Osteoblast (primary cell): ENCODE results near the gene CAMK2A. TPM values are rescaled to one million over a fixed set of nuclear protein-coding genes. Genes with fewer than 3 reads are reported as not detected.

Experiments
- DNase-seq: peaks from one replicate; pipeline ENCODE4 v3.0.0; 2011; ENCODE audit warnings: low spot score, mixed read lengths; ENCODE audit not compliant: insufficient read length; ENCODE audit errors: missing footprints
- H2AFZ ChIP-seq: 2 replicates; pipeline ENCODE4 v1.6.0; 2011; ENCODE audit warnings: mild to moderate bottlenecking, low read length
- H3K27ac ChIP-seq: 2 replicates; pipeline ENCODE4 v1.5.1; 2011; ENCODE audit warnings: mild to moderate bottlenecking, low read depth, low read length, moderate library complexity
- H3K27me3 ChIP-seq: 2 replicates; pipeline ENCODE4 v1.6.0; 2012; ENCODE audit warnings: mild to moderate bottlenecking, control low read depth, inconsistent platforms, low read length, moderate library complexity; ENCODE audit not compliant: insufficient read depth
- H3K36me3 ChIP-seq: 2 replicates; pipeline ENCODE4 v1.5.1; 2011; ENCODE audit warnings: mild to moderate bottlenecking, low read length, control low read depth, moderate library complexity; ENCODE audit not compliant: insufficient read depth
- H3K4me1 ChIP-seq: 2 replicates; pipeline ENCODE4 v1.5.1; 2011; ENCODE audit warnings: mild to moderate bottlenecking, low read length, control low read depth, moderate library complexity; ENCODE audit not compliant: insufficient read depth
- H3K4me2 ChIP-seq: 2 replicates; pipeline ENCODE4 v1.6.0; 2011; ENCODE audit warnings: mild to moderate bottlenecking, low read length; ENCODE audit not compliant: insufficient read depth
- H3K4me3 ChIP-seq: fragments of 200-600 bp; sonication (generic); 3 replicates; pipeline ENCODE4 v1.5.1; 2012; ENCODE audit warnings: mild to moderate bottlenecking, low read length, inconsistent platforms; ENCODE audit not compliant: insufficient read depth
- H3K79me2 ChIP-seq: 2 replicates; pipeline ENCODE4 v1.6.0; 2012; ENCODE audit warnings: mild to moderate bottlenecking, low read length, control low read depth, inconsistent platforms; ENCODE audit not compliant: insufficient read depth
- H3K9me3 ChIP-seq: 2 replicates; pipeline ENCODE4 v1.5.1; 2011; ENCODE audit warnings: low read depth, low read length, control low read depth
- H4K20me1 ChIP-seq: 2 replicates; pipeline ENCODE4 v1.6.0; 2012; ENCODE audit warnings: mild to moderate bottlenecking, low read length, control low read depth; ENCODE audit not compliant: insufficient read depth
- CTCF ChIP-seq: IDR thresholded peaks from 2 replicates; pipeline ENCODE4 v1.5.1; 2011; ENCODE audit warnings: mild to moderate bottlenecking, low read depth, low read length, moderate library complexity; ENCODE audit errors: extremely low read depth
- total RNA-seq: library from RNA; depleted of rRNA; stranded (reverse); fragments of >200 nt; gene quantifications from 2 replicates; pipeline ENCODE4 v1.2.3, GENCODE V29; 2012

The CAMK2A gene
- total RNA-seq, 1 donor = 0.36 TPM

GRCh38 chr5:150173161-150173560 is 116.4 kb downstream of the CAMK2A start:
- Histone ChIP-seq H4K20me1 (no peaks in the 10 kb centered on the region), H3K79me2 (no peaks in the 10 kb centered on the region), H3K4me1 (no peaks in the 10 kb centered on the region), H3K27me3 (no peaks in the 10 kb centered on the region), H3K36me3 (no peaks in the 10 kb centered on the region), H3K9me3 (no peaks in the 10 kb centered on the region), H2AFZ (no peak overlapping the region), H3K4me3 (no peak overlapping the region), H3K27ac (no peak overlapping the region), H3K4me2 (no peak overlapping the region)
- TF ChIP-seq CTCF = no peak
- no peak for DNase-seq

DNA sequence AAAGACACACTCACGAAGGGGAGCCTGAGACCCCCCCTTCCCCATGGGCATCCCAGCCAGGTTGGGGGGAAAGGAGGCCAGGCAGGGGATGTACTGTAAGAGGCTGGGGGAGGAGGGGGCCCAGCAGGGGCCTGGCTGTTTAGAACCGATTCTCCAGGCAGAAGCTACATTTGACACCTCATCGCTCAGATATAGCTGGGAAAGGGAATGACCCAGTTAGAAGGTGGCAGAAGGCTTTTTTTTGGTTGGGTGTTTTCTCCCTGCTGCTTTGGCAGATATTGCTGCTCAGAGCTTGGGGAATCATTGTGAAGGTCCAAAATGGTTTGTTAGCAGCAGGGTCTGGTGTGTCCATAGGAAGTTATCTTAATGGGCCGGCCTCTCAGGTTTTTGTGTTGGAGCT is 117.0 kb downstream of the CAMK2A start:
- Histone ChIP-seq H3K4me2 (no peak overlapping the region), H3K27me3 (no peaks in the 10 kb centered on the region), H3K9me3 (no peaks in the 10 kb centered on the region), H4K20me1 (no peaks in the 10 kb centered on the region), H3K79me2 (no peaks in the 10 kb centered on the region), H3K4me1 (no peaks in the 10 kb centered on the region), H3K27ac (no peak overlapping the region), H2AFZ (no peak overlapping the region), H3K4me3 (no peak overlapping the region), H3K36me3 (no peaks in the 10 kb centered on the region)
- no peak for TF ChIP-seq CTCF
- DNase-seq = no peak

- Histone ChIP-seq H3K79me2 (no peaks in the 10 kb centered on the region), H2AFZ (no peak overlapping the region), H3K9me3 (no peaks in the 10 kb centered on the region), H3K27ac (no peak overlapping the region), H4K20me1 (no peaks in the 10 kb centered on the region), H3K36me3 (no peaks in the 10 kb centered on the region), H3K4me1 (no peaks in the 10 kb centered on the region), H3K27me3 (no peaks in the 10 kb centered on the region), H3K4me2 (no peak overlapping the region), H3K4me3 (no peak overlapping the region)
- no peak for DNase-seq
- no peak for TF ChIP-seq CTCF
Observed at GRCh38 chr5:150172145-150172544, 117.4 kb downstream of the CAMK2A start.

Other genes starting within 250 kb of the CAMK2A start
- gene CSF1R, start 203.2 kb downstream of the CAMK2A start, total RNA-seq = 0.36 and 0.88 TPM in 2 replicates
- 531 and 567 TPM in 2 replicates for gene PDGFRB, start 133.9 kb downstream of the CAMK2A start, total RNA-seq
- 0.29 and 0.36 TPM in 2 replicates for gene CDX1, start 123.0 kb downstream of the CAMK2A start, total RNA-seq
- gene SLC6A7, start 99.7 kb downstream of the CAMK2A start, total RNA-seq = under 0.01 TPM in 1 of 2 replicates, not detected in the other
- gene ARSI, start 13.1 kb upstream of the CAMK2A start, total RNA-seq = 4.7 and 6.5 TPM in 2 replicates
- 12.3 and 12.4 TPM in 2 replicates for gene TCOF1, start 67.9 kb upstream of the CAMK2A start, total RNA-seq
- 21.4 and 83.4 TPM in 2 replicates for gene CD74, start 123.1 kb upstream of the CAMK2A start, total RNA-seq
- gene RPS14, start 160.0 kb upstream of the CAMK2A start, total RNA-seq = 1,720 and 2,211 TPM in 2 replicates
- gene NDST1, start 218.4 kb upstream of the CAMK2A start, total RNA-seq = 89.9 and 104 TPM in 2 replicates